Colon (tissue), 2 donors: Measurements from ENCODE around the gene CPEB4.

Experiments
- FAIRE-seq: peaks from 2 replicates; lab custom pipeline; 2012; peaks lifted over from hg19 to GRCh38; lab: Jason Lieb, UNC
- donor health status: control.
- donor health status: control.

CPEB4 gene

GRCh38 chr5:173858670-173859407 lies 29.3 kb upstream of the CPEB4 start:
- no peak for FAIRE-seq

- no peak for FAIRE-seq
These were observed 28.6 kb upstream of the CPEB4 start for GRCh38 chr5:173859408-173860159.

GRCh38 chr5:173862047-173862477 lies 26.1 kb upstream of the CPEB4 start:
- FAIRE-seq = no peak

GRCh38 chr5:173863359-173863758 lies 24.8 kb upstream of the CPEB4 start:
- no peak for FAIRE-seq

GRCh38 chr5:173864126-173865050 lies 23.8 kb upstream of the CPEB4 start:
- FAIRE-seq = no peak

- no peak for FAIRE-seq
These were observed 21.8 kb upstream of the CPEB4 start for GRCh38 chr5:173866243-173866857.

GRCh38 chr5:173866858-173867679 lies 21.1 kb upstream of the CPEB4 start:
- FAIRE-seq = no peak

GRCh38 chr5:173868096-173868880 lies 19.9 kb upstream of the CPEB4 start:
- no peak for FAIRE-seq

- FAIRE-seq = no peak
These were observed 18.8 kb upstream of the CPEB4 start for GRCh38 chr5:173869316-173869715.

GRCh38 chr5:173872957-173873305 lies 15.2 kb upstream of the CPEB4 start:
- FAIRE-seq = no peak

- no peak for FAIRE-seq
These were observed 14.7 kb upstream of the CPEB4 start for GRCh38 chr5:173873306-173873922.

GRCh38 chr5:173875189-173875588 lies 13.0 kb upstream of the CPEB4 start:
- FAIRE-seq = no peak

GRCh38 chr5:173878224-173878967 lies 9.8 kb upstream of the CPEB4 start:
- no peak for FAIRE-seq

GRCh38 chr5:173880306-173880985 lies 7.7 kb upstream of the CPEB4 start:
- no peak for FAIRE-seq

GRCh38 chr5:173881811-173882575 lies 6.2 kb upstream of the CPEB4 start:
- no peak for FAIRE-seq

GRCh38 chr5:173882632-173883031 lies 5.5 kb upstream of the CPEB4 start:
- FAIRE-seq = no peak

- FAIRE-seq = no peak
These were observed 4.7 kb upstream of the CPEB4 start for GRCh38 chr5:173883347-173883924.
